ENCODE results near the gene ANTXR1. TPM values are rescaled to one million over a fixed set of nuclear protein-coding genes. Genes with fewer than 3 reads are reported as not detected.

The ANTXR1 gene
- total RNA-seq, 1 experiment from 2014 or later, result 0.66 TPM

DNA sequence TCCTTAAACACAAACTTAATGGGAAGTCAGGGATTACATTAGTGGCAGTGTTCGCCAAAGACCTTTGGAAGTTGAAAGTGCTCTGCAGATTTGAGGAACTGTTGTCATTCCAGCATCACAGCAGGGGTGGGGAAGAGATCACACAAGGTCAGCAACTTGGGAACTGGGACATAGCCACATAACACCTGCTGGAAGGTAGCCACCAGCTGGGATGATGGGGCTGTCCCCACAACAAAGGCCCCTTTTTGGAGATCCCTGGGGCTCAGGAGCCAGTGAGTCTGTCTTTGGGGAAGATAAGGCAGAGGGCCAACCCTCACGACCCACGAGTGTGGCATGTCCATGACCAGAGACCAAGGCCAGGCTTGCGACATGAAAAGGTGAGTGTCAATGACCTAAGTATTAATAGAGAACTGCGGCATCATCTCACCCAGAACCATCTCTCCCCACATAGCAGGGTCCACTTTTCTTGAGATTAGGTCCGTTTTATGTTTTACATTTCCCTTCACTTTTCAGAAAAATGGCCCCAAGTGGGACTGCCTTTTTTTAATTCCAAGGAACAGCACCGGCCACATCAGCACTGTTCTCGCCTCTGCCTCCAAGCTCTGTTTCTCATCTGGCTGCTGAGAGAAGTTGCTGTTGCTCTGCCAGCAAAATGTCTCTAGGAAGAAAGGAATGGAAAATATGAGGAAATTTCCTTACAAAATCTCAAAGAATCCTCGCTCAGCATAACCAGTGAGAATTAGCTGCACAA is 267.1 kb downstream of the ANTXR1 start:
- peaks cover 50% of the 10 kb centered on the region for H3K27me3 Mint-ChIP-seq (ENCODE audit: unreplicated experiment)
- BruUV-seq (replicated peaks), result no TSS peak
- no peaks in the 10 kb centered on the region for H3K9me3 Mint-ChIP-seq (ENCODE audit: low read depth, unreplicated experiment)
- H3K27ac Mint-ChIP-seq (ENCODE audit: unreplicated experiment), result no peak overlapping the region
- H3K36me3 Mint-ChIP-seq (ENCODE audit: insufficient read depth, unreplicated experiment), result no peaks in the 10 kb centered on the region
- no peak for DNase-seq
- no peak overlapping the region for H3K4me3 Mint-ChIP-seq (ENCODE audit: low read depth, unreplicated experiment)
- intact Hi-C loops (cut with micrococcal nuclease; ENCODE audit: unreplicated experiment), result no loop called here
- TF ChIP-seq, protein P1, sequence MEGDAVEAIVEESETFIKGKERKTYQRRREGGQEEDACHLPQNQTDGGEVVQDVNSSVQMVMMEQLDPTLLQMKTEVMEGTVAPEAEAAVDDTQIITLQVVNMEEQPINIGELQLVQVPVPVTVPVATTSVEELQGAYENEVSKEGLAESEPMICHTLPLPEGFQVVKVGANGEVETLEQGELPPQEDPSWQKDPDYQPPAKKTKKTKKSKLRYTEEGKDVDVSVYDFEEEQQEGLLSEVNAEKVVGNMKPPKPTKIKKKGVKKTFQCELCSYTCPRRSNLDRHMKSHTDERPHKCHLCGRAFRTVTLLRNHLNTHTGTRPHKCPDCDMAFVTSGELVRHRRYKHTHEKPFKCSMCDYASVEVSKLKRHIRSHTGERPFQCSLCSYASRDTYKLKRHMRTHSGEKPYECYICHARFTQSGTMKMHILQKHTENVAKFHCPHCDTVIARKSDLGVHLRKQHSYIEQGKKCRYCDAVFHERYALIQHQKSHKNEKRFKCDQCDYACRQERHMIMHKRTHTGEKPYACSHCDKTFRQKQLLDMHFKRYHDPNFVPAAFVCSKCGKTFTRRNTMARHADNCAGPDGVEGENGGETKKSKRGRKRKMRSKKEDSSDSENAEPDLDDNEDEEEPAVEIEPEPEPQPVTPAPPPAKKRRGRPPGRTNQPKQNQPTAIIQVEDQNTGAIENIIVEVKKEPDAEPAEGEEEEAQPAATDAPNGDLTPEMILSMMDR (IDR thresholded peaks at IDR 0.05; ENCODE audit: unreplicated experiment), result no peak
- CTCF ChIA-PET, result no interaction called here
- peaks cover 8% of the 10 kb centered on the region for H3K4me1 Mint-ChIP-seq (ENCODE audit: low read depth, unreplicated experiment)

DNA sequence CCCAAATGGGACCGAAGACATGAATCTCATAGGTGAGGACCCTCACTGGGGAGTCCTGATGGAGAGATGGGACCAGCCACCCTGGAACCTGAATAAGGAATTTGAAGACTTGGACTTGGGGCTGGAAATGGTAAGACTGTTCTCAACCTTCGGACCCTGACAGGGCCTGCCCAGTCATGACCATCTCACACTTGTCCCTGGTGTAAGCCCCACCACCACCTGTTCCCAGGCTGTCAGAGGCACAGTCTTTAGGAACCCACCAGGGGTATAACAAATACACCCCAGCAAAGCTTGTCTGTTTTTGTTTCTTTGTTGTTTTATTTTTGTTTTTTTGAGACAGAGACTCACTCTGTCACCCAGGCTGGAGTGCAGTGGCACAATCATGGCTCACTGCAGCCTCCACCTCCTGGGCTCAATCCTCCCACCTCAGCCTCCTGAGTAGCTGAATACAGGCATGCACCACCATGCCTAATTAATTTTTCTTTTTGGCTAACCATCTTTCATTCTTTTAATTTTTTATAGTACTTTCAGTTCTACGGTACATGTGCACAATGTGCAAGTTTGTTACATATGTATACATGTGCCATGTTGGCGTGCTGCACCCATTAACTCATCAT is 267.9 kb downstream of the ANTXR1 start:
- BruUV-seq (replicated peaks), result no TSS peak
- Mint-ChIP-seq H3K9me3 (ENCODE audit: low read depth, unreplicated experiment) (no peaks in the 10 kb centered on the region), H3K27ac (ENCODE audit: unreplicated experiment) (no peak overlapping the region), H3K36me3 (ENCODE audit: insufficient read depth, unreplicated experiment) (no peaks in the 10 kb centered on the region), H3K4me3 (ENCODE audit: low read depth, unreplicated experiment) (no peak overlapping the region), H3K4me1 (ENCODE audit: low read depth, unreplicated experiment) (peaks cover 8% of the 10 kb centered on the region), H3K27me3 (ENCODE audit: unreplicated experiment) (peaks cover 42% of the 10 kb centered on the region)
- TF ChIP-seq, protein P1 (IDR thresholded peaks at IDR 0.05; ENCODE audit: unreplicated experiment), result no peak
- CTCF ChIA-PET, result no interaction called here
- DNase-seq, result no peak
- intact Hi-C loops (cut with micrococcal nuclease; ENCODE audit: unreplicated experiment), result no loop called here

DNA sequence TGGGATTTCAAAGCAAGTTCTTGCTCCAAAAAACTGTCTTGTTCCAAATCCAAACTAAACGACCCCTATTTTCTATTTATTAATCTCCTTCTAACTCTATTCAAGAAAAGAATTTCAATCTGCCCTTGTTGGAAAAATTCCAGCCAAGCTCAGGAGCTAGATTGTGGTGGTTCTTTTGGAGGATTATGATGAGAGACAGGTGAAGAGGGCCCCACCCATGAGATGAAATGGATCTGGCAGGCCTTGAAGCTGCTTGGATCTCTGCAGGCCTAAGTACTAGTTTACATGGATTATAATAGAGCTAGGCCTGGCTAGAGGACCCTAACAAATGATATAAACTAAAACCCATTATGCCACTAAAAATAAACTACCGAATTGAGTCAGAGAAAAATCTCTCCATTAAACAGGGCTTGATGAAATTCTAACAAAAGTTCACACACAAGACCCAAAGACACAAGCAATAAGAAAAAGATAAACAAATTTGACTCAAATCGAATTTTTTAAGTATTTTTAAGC is 272.5 kb downstream of the ANTXR1 start:
- no TSS peak for BruUV-seq (replicated peaks)
- H3K4me1 Mint-ChIP-seq (ENCODE audit: low read depth, unreplicated experiment), result no peaks in the 10 kb centered on the region
- intact Hi-C loops (cut with micrococcal nuclease; ENCODE audit: unreplicated experiment), result no loop called here
- TF ChIP-seq, protein P1 (IDR thresholded peaks at IDR 0.05; ENCODE audit: unreplicated experiment), result no peak
- H3K36me3 Mint-ChIP-seq (ENCODE audit: insufficient read depth, unreplicated experiment), result peaks cover 4% of the 10 kb centered on the region
- CTCF ChIA-PET, result no interaction called here
- H3K27ac Mint-ChIP-seq (ENCODE audit: unreplicated experiment), result no peak overlapping the region
- no peak overlapping the region for H3K4me3 Mint-ChIP-seq (ENCODE audit: low read depth, unreplicated experiment)
- peaks cover 14% of the 10 kb centered on the region for H3K27me3 Mint-ChIP-seq (ENCODE audit: unreplicated experiment)
- DNase-seq, result no peak
- H3K9me3 Mint-ChIP-seq (ENCODE audit: low read depth, unreplicated experiment), result no peaks in the 10 kb centered on the region

DNA sequence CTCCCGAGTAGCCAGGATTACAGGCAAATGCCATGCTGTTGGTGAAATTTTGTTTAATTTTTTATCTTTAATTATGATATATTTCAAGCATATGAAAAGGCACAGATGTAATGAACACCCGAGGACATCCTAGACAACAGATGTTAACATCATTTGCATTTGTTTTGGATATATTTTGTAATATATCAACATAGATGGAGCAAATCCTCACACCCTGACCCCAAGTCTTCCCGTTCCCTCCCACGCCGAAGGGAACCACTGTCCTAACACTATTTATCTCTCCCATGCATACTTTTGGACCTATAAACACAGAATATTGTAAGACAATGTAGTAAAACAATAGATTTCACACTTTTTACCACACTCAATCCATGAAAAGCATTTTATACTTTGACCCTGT is 274.6 kb downstream of the ANTXR1 start:
- Mint-ChIP-seq H3K9me3 (ENCODE audit: low read depth, unreplicated experiment) (no peaks in the 10 kb centered on the region), H3K4me1 (ENCODE audit: low read depth, unreplicated experiment) (no peaks in the 10 kb centered on the region), H3K27me3 (ENCODE audit: unreplicated experiment) (peaks cover 20% of the 10 kb centered on the region), H3K36me3 (ENCODE audit: insufficient read depth, unreplicated experiment) (peaks cover 4% of the 10 kb centered on the region), H3K27ac (ENCODE audit: unreplicated experiment) (no peak overlapping the region), H3K4me3 (ENCODE audit: low read depth, unreplicated experiment) (no peak overlapping the region)
- DNase-seq, result no peak
- CTCF ChIA-PET, result no interaction called here
- intact Hi-C loops (cut with micrococcal nuclease; ENCODE audit: unreplicated experiment), result no loop called here
- TF ChIP-seq, protein P1 (IDR thresholded peaks at IDR 0.05; ENCODE audit: unreplicated experiment), result no peak
- BruUV-seq (replicated peaks), result no TSS peak

All from Calu3 (cell line).